ENCODE measurements around the gene CDYL.

CDYL gene

DNA sequence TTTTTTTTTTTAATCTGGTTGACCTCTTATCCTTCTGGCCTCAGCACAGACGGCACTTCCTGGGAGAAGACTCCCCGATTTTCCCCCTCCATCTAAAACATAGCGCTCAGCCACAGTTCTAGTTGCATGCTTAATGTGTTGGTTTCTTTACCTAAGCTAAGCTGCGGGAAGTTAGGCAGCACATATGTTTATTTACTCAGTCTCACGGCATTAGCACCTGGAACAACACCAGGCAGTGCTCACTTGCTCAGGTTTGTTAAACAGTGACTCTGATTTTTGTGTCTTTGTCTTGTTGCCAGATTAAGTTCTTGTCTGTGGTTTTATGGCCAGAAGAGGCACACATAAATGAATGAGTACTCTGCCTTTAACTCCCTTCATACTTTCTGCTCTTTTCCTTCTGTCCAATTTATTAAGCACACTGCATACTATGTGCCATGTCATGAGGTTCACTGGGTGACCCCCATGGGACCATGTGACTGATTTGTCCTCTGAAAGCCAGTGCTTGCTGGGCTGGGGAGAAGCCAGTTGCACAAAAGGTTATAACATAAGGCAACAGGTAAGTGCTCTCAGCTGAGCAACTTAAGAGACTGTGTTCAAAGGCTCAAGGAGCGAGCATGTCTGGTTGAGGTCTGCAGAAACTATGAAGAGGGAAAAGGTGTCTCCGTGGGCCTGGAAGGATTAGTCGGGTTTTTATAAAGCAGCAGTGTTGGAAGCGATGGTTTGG lies 134.0 kb downstream of the CDYL start:
- DNase-seq: no peak

DNA sequence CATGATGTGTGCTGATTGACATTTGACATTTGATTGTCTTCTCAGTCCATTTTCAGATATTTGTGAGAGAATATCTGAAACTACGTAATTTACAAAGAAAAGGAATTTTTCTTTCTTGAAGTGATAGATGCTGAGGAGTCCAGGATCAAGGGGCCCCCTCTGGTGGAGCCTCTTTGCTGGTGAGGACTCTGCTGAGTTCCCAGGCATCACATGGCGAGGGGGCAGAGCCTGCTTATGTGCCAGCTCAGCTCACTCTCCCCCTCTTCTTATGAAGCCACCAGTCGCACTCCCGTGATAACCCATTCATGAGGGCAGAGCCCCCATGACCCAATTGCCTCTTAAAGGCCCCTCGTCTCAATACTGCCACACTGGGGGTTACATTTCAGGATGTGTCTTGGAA lies 136.4 kb downstream of the CDYL start:
- no peak for DNase-seq

DNA sequence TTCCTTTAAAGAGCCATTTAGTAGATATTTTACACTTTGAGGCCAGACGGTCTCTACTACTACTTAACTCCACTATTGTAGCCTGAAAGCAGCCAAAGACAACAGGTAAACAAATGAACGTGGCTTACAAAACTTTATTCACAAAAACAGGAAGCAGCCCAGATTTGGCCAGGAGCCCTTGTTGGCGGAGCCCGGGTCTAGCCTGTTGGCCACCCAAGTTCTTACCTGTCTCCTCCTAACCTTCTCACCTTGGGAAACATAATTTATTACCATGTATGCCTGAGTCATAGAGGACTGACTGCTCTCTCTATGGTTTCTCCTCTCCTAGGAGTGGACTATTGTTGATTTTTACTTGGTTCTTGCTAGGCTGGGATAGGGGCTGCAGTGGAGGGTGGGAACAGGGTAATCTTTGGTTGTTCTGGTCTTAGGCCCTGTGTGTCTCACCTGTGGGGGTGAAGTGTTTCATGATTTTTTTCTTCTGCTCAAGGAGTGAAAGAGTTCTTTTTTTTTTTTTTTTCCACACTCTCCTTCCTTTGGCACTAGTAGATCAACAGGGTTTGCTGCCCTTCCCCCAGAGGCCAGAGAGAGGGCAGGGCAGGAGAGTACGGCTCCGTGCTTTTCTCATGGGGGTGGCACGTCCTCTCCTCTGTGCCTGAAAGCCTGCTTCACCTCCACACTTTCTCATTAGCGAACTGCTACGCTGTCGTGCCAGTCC lies 137.7 kb downstream of the CDYL start:
- no peak for DNase-seq

DNA sequence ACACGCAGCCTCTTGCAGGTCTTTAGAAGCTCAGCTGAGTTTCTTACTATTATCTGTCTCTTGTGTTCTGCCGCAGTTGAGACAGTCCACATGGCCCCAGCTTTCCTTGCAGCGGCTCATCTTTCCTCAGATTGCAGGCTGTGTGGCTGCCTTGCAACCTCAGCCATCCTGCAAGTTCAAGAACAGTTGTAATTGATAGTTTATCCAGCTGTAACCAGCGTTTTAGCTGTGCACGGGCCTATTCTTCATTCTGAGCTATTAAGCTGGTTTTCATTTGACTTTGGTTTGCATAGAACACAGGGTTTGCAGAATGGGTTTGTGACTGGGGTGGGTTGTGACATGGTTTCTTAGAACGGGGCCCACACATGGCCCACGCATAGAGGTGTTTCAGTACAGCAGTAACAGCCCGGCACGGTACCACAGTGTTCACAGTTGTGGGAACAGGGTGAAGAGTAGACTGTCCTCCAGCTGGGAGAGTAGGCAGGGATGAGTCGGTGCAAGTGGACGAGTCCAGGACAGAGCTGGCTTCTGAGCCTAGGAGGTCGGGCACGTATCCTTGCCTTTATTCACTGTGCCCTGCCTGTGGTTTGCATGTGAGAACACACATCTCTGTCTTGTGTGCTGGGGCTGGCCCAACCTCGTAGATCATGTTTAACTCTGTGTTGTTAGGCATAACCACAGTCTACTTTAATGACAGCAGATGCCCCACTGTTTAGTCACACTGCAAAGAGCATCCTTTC lies 138.4 kb downstream of the CDYL start:
- DNase-seq: no peak

DNA sequence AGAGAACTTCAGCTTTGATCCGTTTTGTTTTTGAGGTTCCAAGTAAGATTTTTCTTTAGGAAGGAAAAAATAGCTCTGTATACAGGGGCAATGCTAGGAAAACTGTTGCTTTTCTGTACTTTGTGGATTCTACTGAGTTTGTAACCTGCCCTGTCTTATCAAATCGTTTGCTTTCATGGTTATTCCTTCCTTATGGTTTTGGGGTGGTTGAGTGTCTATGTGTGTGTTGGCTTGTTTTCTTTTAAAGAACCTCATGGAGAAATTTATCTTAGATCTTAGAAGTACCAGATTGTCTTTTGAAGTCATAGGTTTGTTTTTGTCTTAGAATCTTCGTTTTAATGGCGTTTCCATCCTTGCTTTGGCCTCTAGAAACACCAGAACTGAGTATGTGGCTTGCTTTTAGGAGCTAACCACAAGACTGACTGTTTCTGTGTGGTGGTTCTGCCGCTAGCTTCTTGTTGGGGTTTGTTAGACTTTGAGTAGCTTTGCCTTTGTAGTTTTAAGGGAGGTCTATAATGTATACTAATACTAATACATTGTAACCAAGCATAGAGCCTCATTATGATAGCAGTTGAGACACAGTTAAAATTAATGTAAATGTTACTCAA lies 140.9 kb downstream of the CDYL start:
- no peak for DNase-seq

DNA sequence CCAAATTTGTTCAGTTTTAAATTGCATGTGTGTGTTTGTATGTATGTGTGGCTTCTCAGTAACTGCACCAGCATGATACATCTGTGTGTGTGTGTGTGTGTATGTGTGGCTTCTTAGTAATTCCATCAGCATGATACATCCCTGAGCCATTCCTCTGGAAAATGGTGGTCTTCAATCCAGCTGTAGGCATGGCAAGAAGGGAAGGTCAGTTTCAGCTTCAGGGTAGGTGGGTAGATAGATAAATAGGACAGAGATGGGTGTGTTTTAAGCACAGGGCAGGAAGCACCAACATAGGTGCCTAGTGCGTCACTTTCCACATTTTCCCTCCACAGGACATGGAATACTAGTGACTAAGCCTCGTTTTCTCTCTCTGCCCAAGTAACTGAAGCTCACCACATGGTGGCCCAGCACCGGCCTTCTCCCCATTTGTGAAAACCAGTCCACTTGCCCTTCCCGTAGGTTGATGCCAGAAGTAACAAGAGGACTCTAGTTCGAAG lies 144.8 kb downstream of the CDYL start:
- DNase-seq: no peak

DNA sequence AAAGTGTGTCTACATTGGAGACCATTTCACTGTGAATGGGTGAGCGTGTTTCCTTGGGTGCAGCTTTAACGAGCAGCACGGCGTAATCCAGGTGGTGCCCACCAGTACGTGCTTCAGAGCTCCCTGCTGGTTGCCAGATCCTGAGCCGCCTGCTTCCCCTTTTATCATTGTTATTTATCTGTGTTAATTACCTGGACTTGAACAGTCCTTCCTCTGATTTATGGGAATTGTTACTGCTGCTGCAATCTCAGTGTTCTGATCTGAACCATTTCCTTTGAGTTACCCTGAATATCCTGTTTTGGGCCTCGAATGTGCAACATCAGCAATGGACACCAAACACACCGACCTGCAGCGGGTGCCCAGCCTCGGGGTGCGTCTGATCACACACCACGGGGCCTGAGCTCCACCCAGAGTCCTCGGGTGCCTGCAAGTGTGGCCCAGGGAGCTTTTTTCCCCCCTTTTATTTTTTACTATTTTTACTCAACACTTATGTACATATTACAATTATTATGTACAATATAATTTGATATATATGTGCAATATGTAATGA lies 146.4 kb downstream of the CDYL start:
- no peak for DNase-seq

DNA sequence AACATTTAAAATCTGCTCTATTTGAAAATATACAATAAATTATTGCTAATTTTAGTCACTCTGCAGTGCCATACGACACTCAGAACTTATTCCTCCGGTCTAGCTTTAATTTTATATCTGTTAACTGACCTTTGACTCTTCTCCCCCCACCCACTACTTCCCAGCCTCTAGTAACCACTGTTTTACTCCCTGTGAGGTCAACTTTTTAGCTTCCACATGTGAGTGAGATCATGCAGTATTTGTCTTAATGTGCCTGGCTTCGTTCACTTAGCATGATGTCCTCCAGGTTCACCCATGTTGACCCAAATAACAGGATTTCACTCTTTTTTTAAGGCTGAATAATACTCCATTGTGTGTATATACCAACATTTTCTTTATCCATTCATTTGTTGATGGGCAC lies 146.9 kb downstream of the CDYL start:
- DNase-seq: no peak

DNA sequence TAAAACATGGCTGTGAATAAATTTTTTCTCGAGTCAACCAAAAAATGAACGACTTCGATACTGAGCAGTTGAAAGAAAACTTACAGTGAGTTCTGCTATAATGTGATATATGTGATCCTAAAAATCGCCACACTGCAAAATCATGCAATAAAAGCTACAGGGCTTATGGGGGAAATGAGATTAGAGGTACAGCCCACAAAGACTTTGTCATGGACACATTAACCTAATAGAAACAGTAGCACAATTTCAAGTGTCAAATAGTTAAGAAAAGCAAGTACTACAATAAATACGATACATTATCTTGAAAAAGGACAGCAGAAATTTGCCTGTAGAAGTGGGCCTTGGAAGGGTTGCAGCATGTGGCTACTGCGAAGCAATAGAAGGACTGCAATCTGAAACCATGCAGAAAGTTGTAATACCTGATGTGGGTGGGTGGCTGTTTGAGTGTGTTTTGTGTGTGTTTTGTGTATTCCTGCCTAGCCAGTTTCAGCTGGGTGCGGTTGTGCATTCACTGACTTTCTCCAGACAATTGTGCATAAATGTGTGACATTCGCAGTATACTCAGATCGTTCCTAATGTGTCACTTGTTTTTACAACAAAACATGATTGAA lies 148.6 kb downstream of the CDYL start:
- no peak for DNase-seq

DNA sequence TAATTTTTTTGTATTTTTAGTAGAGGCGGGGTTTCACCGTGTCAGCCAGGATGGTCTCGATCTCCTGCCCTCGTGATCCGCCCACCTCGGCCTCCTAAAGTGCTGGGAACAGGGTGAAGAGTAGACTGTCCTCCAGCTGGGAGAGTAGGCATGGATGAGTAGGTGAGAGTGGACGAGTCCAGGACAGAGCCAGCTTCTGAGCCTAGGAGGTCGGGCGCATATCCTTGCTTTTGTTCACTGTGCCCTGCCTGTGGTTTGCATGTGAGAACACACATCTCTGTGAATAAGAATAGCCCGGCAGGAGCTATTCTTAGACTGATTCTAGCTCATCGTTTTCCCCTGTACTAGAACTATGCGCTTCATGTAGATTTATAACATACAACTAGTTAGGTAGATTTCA lies 149.4 kb downstream of the CDYL start:
- no peak for DNase-seq

DNA sequence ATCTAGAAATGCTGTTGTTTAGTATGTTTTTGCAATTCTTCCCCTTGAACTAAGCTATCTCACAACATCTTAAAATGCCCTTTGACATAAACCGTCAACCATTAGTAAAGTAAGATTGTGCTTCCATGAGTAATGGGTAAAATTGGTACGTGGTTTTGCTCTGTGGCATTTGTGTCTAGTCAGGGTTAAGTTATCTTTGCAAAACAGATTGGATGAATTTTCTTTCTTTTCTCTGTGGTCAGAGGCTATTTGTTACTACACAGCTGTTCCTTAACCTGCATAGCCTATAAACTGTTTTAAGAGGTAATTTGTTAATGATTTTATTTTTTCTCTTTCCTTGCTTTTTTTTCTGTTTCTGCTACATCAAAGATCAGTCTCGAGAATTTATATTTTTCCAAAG lies 152.2 kb downstream of the CDYL start:
- no peak for DNase-seq

DNA sequence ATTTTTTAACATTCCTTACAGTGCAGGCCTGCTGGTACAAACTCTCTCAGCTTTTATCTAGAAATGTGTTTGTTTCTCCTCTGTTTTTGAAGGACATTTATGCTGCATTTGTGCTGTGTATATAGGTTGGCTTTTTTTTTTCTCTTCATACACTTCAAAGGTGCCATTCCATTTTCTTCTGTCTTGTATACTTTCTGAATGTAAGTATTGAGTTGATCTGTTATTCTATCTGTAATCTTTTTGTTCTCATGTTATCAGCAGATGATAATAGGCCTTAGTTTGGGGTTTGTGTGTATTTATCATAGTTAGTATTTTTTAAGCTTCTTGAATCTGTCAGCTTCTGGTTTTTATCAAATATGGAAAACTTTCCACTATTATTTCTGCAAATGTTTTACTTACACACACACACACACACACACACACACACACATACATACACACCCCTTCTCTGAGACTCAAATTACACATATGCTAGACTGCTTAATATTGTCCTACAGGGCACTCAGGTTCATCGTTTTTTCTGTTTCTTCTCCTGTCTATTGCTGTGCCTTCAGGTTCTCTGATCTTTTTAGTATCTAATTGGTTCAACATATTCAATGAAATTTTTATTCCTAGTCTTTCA lies 153.0 kb downstream of the CDYL start:
- DNase-seq: no peak

DNA sequence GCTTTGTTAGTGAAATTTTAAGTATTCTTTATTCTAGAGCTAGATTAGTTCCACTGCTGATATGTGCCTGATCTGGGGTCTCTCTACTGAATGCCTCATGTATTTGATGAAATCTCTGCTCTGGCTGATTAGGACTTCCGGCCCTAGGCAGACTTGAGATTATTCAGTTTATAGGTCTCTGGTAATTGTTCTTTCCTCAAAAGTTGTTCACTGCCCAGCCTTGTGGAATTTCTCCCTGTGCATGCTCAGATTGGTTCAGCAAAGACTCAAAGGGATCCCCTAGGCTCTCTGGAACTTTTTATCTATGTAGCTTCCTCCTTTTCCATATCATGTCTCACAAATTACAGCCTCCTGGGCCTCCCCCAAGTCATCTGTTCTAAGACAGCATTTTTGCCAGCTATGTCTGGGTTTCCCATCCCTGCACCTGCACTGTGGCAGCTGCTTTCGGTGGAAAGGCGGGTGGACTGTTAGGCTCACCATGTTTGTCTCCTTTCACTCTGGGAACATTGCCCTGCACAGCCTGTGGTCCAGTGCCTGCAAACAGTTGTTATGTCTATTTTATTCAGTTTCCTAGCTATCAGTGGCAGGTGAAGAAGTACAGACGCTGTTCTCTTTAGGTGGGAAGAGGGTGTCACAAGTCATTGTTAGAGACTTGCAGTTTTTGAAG lies 154.0 kb downstream of the CDYL start:
- DNase-seq: no peak

DNA sequence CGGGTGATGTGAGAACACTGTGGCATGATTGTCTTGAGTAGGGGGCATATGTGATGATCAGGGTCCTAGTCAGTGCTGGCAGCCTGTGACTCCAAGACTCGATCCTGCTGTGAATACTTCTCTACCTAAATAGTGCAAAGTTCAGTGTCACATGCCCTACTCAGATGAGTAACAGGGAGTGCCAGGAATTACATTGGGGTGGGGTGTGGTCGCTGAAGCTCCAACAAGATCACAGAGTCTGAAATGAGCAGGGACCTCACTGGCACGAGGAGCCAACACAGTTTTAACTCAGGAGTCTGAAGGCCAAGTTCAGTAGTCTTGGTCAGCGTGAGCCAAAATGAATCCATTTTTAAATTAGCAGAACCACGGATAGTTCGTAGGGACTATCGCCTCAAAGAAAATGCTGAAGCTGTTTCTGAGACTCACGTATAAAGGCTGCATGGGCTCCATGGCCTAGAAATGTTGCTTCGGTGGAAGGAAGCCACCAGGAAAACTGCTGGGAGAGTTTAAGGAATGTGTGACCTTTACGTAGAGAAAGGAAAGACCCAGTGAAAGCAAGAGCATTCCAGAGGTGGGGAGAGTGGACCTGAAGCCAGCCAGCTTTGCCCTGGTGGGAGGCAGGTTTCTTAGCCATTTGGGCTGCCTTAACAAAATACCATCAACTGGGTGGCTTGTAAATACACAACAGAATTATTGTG lies 155.5 kb downstream of the CDYL start:
- no peak for DNase-seq

DNA sequence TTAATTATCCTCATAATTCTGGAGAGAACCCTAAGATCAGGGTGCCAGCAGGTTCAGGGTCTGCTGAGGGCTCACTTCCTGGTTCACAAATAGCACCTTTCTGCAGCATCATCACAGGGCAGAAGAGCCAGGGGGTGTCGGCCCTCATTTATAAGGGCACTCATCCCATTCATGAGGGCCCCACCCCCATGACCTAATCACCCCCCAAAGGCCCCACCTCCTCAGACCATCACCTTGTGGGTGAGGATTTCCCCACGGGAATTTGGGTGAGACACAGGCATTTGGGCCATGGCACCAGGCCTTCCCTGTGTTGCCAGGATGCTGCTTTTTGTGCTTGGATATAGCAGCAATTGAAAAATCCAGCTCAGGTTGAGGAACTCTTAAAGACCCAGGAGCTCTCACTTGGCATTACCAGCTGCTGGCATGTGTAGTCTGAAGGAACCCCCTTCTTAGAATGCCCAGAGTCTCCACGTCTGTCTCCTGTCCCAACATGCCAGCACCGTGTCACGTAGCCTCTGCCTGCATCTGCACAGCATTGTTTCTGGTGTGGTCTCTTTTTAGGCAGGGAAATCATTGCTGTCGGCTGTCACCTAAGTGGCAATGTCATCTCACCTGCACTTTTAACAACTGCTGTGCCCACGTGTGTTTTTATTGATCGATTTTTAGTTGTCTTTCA lies 156.2 kb downstream of the CDYL start:
- no peak for DNase-seq

DNA sequence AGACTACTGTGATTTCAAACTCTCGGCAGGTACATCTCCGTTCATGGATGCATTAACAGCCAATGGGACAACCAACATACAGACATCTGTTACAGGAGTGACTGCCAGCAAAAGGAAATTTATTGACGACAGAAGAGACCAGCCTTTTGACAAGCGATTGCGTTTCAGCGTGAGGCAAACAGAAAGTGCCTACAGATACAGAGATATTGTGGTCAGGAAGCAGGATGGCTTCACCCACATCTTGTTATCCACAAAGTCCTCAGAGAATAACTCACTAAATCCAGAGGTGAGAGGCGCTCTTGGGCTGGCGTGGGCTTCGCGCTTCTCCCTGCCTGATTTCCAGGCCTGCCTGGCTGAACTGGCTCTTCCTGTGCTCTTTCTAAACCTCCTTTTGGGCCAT lies 159.3 kb downstream of the CDYL start:
- DNase-seq: no peak

DNA sequence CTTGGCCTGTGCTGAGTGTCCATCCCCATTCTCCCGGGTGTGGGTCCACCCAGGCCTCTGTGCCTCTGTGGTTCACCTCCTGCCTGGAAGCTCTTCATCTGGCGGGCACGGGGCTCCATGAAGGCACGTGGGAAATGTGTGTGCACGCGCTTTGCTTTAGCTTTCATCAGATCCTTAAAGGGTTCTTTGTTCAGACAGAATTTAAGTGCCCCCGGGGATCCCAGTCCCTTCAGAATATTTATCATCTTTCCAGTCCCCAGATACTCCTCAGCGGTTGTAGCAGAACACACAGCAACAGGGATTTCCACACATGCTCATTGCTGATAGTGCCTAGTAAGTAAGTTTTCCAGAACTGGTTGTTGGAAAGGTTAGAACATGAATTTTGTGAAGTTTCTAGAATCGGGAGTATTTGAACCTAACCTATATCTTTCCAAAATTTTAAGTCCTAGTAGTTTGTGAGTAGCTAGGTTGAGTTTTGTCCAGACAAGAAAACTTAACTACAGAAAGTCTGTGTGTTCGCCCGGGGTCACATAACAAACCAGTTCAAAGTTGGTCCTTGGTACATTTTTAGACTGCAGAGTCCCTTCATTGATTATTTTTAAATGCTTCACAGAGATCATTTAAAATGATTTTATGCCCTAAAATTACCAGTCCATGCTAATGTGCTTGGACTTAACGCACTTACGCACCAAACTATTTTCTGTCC lies 159.9 kb downstream of the CDYL start:
- no peak for DNase-seq

DNA sequence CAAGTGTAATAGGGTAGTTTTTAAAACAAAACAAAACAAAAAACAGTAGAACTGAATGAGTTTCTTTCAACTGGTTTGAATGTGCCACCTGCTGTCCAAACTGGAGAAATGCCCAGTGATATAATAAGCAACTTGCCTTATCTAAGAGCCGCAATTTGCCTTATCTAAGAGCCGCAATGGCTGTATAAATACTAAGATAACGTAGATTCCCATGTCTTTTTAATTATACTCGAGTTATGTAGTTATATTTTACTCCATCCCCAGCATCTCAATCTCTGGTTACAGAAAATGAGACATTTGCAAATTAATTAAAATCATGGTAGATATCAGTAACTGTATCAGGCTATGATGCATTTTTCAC lies 160.5 kb downstream of the CDYL start:
- no peak for DNase-seq

DNA sequence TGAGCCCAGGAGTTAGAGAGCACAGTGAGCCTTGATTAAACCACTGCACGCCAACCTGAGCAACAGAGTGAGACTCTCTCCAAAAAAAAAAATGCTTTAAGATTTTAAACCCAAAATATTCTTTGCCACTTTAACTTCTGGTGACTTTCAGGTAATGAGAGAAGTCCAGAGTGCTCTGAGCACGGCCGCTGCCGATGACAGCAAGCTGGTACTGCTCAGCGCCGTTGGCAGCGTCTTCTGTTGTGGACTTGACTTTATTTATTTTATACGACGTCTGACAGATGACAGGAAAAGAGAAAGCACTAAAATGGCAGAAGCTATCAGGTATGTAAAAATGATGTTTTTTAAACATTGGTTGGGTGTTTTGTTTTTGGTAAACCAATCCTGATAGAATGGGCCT lies 161.2 kb downstream of the CDYL start:
- no peak for DNase-seq

DNA sequence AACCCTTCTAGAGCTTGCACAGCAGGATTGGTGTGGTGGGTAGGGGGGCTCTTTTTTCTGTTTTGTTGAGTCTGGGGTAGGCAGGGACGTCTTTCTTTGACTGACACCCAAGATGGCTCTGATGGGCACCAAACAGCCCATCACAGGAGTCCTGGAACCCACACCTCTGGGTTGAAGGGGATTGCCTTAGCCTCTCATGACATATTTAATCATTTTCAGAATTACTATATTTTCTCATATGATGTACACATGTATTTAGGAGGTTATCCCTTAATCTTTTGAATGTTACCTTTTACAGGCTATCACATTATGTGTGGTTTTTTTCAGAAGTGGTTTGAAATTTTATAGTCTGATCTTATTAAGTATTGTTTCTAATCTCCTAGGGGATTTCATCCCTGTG lies 163.0 kb downstream of the CDYL start:
- no peak for DNase-seq
